Upper lobe of left lung (tissue), 4 donors: Measurements from ENCODE around the gene METTL26.

ENCODE experiments used
- EP300 ChIP-seq, 4 donors: sonication (generic); formaldehyde crosslinking; IDR thresholded peaks; one replicate each; pipeline ENCODE4 v1.5.1; 2017; ENCODE audit warnings: antibody characterized with exemption in 4 of 4, control low read depth in 2 of 4
- POLR2A ChIP-seq, 4 donors: fragments of 450-650 bp; IDR thresholded peaks; one replicate each; pipeline ENCODE4 v1.5.1; 2016 to 2017; ENCODE audit warnings: antibody characterized with exemption in 4 of 4, mild to moderate bottlenecking in 2 of 4
- POLR2AphosphoS5 ChIP-seq, 2 donors: sonication (generic); formaldehyde crosslinking; IDR thresholded peaks; one replicate each; pipeline ENCODE4 v1.5.1; 2017; ENCODE audit warnings: antibody characterized with exemption in 2 of 2
- TF ChIP-seq, protein P1 (sequence below), 6 experiments: fragments of 450-650 bp in 4 of 6; fragments of 200-600 bp in 2 of 6; sonication (generic) in 2 of 6; IDR thresholded peaks; one replicate each; pipeline ENCODE4 v1.5.1; 2016 to 2019; ENCODE audit warnings: antibody characterized with exemption in 6 of 6

DNA sequence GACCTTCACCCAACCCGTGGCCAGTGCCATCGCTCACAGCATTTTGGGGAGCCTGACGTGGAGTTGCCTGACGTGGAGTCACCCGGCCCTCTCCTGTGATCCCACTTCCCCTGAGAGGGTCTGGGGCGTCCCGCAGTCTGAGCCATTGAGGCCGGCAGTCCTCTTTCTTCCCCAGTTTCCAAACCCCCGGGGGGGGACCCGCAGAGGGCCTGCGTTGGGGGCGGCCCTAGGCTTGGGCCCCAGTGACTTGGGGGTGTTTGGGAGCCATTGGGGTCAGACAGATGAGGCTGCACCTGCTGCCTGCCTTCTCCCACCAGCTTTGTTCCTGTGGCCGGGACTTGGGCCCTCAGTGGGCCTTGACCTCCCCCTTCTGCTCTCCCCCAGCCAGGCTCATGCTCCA lies 33.6 kb upstream of the METTL26 start:
- TF ChIP-seq POLR2A (IDR thresholded peaks at IDR 0.05): no peak
- TF ChIP-seq, protein P1, sequence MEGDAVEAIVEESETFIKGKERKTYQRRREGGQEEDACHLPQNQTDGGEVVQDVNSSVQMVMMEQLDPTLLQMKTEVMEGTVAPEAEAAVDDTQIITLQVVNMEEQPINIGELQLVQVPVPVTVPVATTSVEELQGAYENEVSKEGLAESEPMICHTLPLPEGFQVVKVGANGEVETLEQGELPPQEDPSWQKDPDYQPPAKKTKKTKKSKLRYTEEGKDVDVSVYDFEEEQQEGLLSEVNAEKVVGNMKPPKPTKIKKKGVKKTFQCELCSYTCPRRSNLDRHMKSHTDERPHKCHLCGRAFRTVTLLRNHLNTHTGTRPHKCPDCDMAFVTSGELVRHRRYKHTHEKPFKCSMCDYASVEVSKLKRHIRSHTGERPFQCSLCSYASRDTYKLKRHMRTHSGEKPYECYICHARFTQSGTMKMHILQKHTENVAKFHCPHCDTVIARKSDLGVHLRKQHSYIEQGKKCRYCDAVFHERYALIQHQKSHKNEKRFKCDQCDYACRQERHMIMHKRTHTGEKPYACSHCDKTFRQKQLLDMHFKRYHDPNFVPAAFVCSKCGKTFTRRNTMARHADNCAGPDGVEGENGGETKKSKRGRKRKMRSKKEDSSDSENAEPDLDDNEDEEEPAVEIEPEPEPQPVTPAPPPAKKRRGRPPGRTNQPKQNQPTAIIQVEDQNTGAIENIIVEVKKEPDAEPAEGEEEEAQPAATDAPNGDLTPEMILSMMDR (IDR thresholded peaks at IDR 0.05): no peak
- TF ChIP-seq POLR2AphosphoS5 (IDR thresholded peaks at IDR 0.05): no peak
- TF ChIP-seq EP300 (IDR thresholded peaks at IDR 0.05): no peak
